A673 (cell line): ENCODE measurements around the gene EIF5A2. TPM values are rescaled to one million over a fixed set of nuclear protein-coding genes. Genes with fewer than 3 reads are reported as not detected.
A peak's percentile ranks its signal among the peaks of the same experiment; 100 is the strongest.

Source experiments
- BruUV-seq: library from RNA; stranded (reverse); fragments of 400-500 nt; replicated peaks from 2 replicates; lab custom pipeline; 2021; lab: Mats Ljungman, UMichigan
- CTCF ChIA-PET: fragments of 300-600 bp; sonication (Branson Sonifier 250); formaldehyde crosslinking; loops from one replicate; lab custom pipeline; 2022; ENCODE audit warnings: antibody characterized with exemption; lab: Charles Lee
- POLR2A ChIA-PET: fragments of 300-600 bp; sonication (Branson Sonifier 250); formaldehyde crosslinking; loops from one replicate; lab custom pipeline; 2022; ENCODE audit warnings: antibody characterized with exemption; ENCODE audit not compliant: low non-redundant PET; lab: Charles Lee
- DNase-seq: peaks from one replicate; pipeline ENCODE4 v3.0.0-alpha.2; 2015; ENCODE audit warnings: low spot score
- H3K27ac ChIP-seq: fragments of 200-600 bp; sonication (generic); 2 replicates; pipeline ENCODE4 v1.5.1; 2016; ENCODE audit warnings: mixed run types, low read depth, mild to moderate bottlenecking, mixed read lengths, antibody characterized with exemption, low read length; ENCODE audit not compliant: poor library complexity, severe bottlenecking
- H3K27me3 ChIP-seq: fragments of 200-600 bp; sonication (generic); replicated peaks from 2 replicates; pipeline ENCODE4 v1.6.1; 2017; ENCODE audit warnings: mixed run types, low read depth, mild to moderate bottlenecking, mixed read lengths, antibody characterized with exemption, low read length; ENCODE audit not compliant: insufficient read depth, poor library complexity
- H3K36me3 ChIP-seq: fragments of 200-600 bp; sonication (generic); 2 replicates; pipeline ENCODE4 v1.6.1; 2016; ENCODE audit warnings: mixed run types, mild to moderate bottlenecking, mixed read lengths, antibody characterized with exemption, low read length; ENCODE audit not compliant: insufficient read depth, poor library complexity, severe bottlenecking
- H3K4me1 ChIP-seq: fragments of 200-600 bp; sonication (generic); 2 replicates; pipeline ENCODE4 v1.6.1; 2017; ENCODE audit warnings: mixed run types, mild to moderate bottlenecking, mixed read lengths, antibody characterized with exemption, low read length; ENCODE audit not compliant: insufficient read depth, poor library complexity, severe bottlenecking
- H3K4me3 ChIP-seq: fragments of 200-600 bp; sonication (generic); 2 replicates; pipeline ENCODE4 v1.5.1; 2016; ENCODE audit warnings: low read depth, mixed run types, mild to moderate bottlenecking, mixed read lengths, low read length; ENCODE audit not compliant: poor library complexity, severe bottlenecking
- H3K9me3 ChIP-seq: fragments of 200-600 bp; sonication (generic); 2 replicates; pipeline ENCODE4 v1.6.1; 2016; ENCODE audit warnings: mixed run types, low read depth, mild to moderate bottlenecking, mixed read lengths, antibody characterized with exemption, low read length; ENCODE audit not compliant: poor library complexity, severe bottlenecking
- EZH2 ChIP-seq: fragments of 200-600 bp; sonication (generic); IDR thresholded peaks from 2 replicates; pipeline ENCODE4 v1.6.1; 2017; ENCODE audit warnings: borderline replicate concordance, low read depth, mild to moderate bottlenecking, mixed read lengths, antibody characterized with exemption, low read length; ENCODE audit not compliant: poor library complexity, severe bottlenecking
- intact Hi-C: fragments of 100-400 bp; cut with micrococcal nuclease; formaldehyde crosslinking; loops from one replicate; pipeline ENCODE4 v1.10.0; 2022; ENCODE audit not compliant: unreplicated experiment
- total RNA-seq: library from RNA; stranded (reverse); gene quantifications from 2 replicates; pipeline ENCODE4 v1.2.3, GENCODE V29; 2021
- TF ChIP-seq, protein P1 (sequence below): fragments of 300-800, 200-600 bp; sonication (generic); conservative IDR thresholded peaks from 2 replicates; pipeline ENCODE4 v1.5.1; 2017; ENCODE audit warnings: low read depth, mild to moderate bottlenecking, antibody characterized with exemption, low read length, moderate library complexity, mixed read lengths

The EIF5A2 gene
- total RNA-seq, 1 experiment from 2014 or later = 20.6 TPM

DNA sequence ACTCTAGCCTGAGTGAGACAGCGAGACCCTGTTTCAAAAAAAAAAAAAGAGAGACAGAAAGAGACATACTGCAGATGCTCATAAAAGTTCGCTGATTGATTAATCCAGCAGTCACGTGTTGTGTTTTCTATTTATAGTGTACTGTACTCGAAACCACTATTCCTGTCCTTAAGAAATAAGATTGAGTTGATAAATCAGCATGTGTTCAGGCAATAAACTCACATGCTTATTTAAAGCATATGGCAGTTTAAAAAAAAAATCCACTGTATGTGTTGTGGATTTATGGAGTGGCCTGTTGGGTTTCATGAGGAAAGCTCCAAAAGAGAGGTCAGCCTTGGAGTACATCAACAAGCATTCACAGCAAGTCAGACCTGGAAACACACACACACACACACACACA lies 56.1 kb downstream of the EIF5A2 start:
- H3K36me3 ChIP-seq = no peaks in the 10 kb centered on the region
- H3K4me1 ChIP-seq = no peaks in the 10 kb centered on the region
- POLR2A ChIA-PET = no interaction called here
- no peaks in the 10 kb centered on the region for H3K27me3 ChIP-seq
- TF ChIP-seq, protein P1, sequence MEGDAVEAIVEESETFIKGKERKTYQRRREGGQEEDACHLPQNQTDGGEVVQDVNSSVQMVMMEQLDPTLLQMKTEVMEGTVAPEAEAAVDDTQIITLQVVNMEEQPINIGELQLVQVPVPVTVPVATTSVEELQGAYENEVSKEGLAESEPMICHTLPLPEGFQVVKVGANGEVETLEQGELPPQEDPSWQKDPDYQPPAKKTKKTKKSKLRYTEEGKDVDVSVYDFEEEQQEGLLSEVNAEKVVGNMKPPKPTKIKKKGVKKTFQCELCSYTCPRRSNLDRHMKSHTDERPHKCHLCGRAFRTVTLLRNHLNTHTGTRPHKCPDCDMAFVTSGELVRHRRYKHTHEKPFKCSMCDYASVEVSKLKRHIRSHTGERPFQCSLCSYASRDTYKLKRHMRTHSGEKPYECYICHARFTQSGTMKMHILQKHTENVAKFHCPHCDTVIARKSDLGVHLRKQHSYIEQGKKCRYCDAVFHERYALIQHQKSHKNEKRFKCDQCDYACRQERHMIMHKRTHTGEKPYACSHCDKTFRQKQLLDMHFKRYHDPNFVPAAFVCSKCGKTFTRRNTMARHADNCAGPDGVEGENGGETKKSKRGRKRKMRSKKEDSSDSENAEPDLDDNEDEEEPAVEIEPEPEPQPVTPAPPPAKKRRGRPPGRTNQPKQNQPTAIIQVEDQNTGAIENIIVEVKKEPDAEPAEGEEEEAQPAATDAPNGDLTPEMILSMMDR = no peak
- TF ChIP-seq EZH2 = no peak
- no peak overlapping the region for H3K27ac ChIP-seq
- H3K9me3 ChIP-seq = no peaks in the 10 kb centered on the region
- CTCF ChIA-PET = no interaction called here
- intact Hi-C loops = no loop called here
- no peak overlapping the region for H3K4me3 ChIP-seq
- DNase-seq = no peak
- no TSS peak for BruUV-seq

DNA sequence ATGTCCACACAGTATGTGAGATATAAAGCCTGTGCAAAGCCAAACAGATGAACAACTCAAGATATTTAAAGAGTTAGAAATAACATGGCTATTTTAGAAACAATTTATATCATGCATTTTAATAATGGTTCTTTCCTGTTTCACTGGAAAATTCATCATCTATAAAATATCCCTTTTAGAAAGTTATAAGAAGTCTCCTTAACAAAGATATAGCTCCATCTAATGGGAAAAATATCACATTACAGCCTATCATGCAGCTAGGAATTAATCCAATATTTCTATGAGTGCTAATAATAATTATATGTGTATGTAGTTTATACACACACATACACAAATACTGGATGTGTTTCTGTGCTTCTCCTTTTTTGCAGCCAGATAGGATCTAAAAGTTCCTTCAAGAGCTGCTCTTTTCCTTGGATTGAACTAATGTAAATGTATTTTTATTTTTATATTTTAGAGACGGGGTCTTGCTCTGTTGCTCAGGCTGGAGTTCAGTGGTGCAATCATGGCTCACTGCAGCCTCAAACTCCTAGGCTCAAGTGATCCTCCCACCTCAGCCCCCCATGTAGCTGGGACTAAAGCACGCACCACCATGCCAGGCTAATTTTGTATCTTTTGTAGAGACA lies 60.0 kb downstream of the EIF5A2 start:
- Histone ChIP-seq H3K36me3 (no peaks in the 10 kb centered on the region), H3K9me3 (no peaks in the 10 kb centered on the region), H3K27me3 (no peaks in the 10 kb centered on the region), H3K4me1 (no peaks in the 10 kb centered on the region), H3K27ac (no peak overlapping the region), H3K4me3 (no peak overlapping the region)
- peak; percentile 26 for DNase-seq
- POLR2A ChIA-PET = no interaction called here
- no peak for TF ChIP-seq EZH2
- TF ChIP-seq, protein P1 = peak; percentile 59
- CTCF ChIA-PET = interaction anchor here (1.1 to 1.6 kb wide), 3 partner anchors 13 to 435 kb away, joined by 4 to 11 read pairs (median 4); no protein-coding TSS in a partner anchor
- BruUV-seq = no TSS peak
- intact Hi-C loops = loop anchor here (1.0 kb wide), 1 partner anchor 434 kb away; no protein-coding TSS in a partner anchor

DNA sequence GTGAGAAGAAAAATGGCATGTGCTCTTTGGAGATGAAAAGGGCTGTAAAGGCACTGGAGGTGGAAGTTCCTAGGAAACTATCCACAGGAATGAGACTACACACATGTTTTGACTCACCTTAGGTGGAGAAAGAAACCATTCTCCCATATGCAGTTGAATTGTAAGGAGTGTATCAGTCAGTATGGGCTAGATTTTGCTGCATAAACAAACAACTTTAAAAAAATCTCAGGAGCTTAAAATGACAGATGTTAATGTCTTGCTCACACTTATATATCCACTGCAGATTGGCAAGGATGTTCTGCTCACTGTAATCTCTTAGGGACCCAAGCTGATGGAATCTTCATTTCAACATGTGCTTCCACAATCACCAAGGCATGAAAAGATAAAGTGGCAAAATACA lies 64.1 kb downstream of the EIF5A2 start:
- H3K9me3 ChIP-seq = no peaks in the 10 kb centered on the region
- no TSS peak for BruUV-seq
- TF ChIP-seq, protein P1 = no peak
- no peak for TF ChIP-seq EZH2
- H3K27me3 ChIP-seq = no peaks in the 10 kb centered on the region
- ChIA-PET POLR2A (no interaction called here), CTCF (no interaction called here)
- intact Hi-C loops = no loop called here
- no peaks in the 10 kb centered on the region for H3K36me3 ChIP-seq
- no peaks in the 10 kb centered on the region for H3K4me1 ChIP-seq
- H3K27ac ChIP-seq = no peak overlapping the region
- DNase-seq = no peak
- H3K4me3 ChIP-seq = no peak overlapping the region
